OCI-LY7 (cell line): ENCODE measurements around the gene RHBDD1. TPM values are rescaled to one million over a fixed set of nuclear protein-coding genes. Genes with fewer than 3 reads are reported as not detected.

Experiments
- BruUV-seq: library from RNA; stranded (reverse); fragments of 400-500 nt; replicated peaks from 2 replicates; lab custom pipeline; 2021; lab: Mats Ljungman, UMichigan
- CTCF ChIA-PET: fragments of 300-600 bp; sonication (Branson Sonifier 250); formaldehyde crosslinking; loops from one replicate; lab custom pipeline; 2022; ENCODE audit warnings: antibody characterized with exemption; ENCODE audit not compliant: unreplicated experiment; lab: Charles Lee
- POLR2A ChIA-PET: fragments of 300-600 bp; sonication (Branson Sonifier 250); formaldehyde crosslinking; loops from one replicate; lab custom pipeline; 2022; ENCODE audit warnings: antibody characterized with exemption; lab: Charles Lee
- DNase-seq: peaks from one replicate; pipeline ENCODE4 v3.0.0-alpha.2; 2015; ENCODE audit warnings: low spot score
- H2AFZ ChIP-seq: fragments of 200-600 bp; sonication (generic), shearing (Covaris generic); 2 replicates; pipeline ENCODE4 v1.6.1; 2014; ENCODE audit warnings: mild to moderate bottlenecking, antibody characterized with exemption, low read length, moderate library complexity
- H3K27ac ChIP-seq: fragments of 200-600 bp; sonication (generic); 2 replicates; pipeline ENCODE4 v1.5.1; 2014; ENCODE audit warnings: mixed run types, low read depth, mild to moderate bottlenecking, moderate library complexity, low read length, inconsistent platforms; ENCODE audit not compliant: poor library complexity, severe bottlenecking
- H3K36me3 ChIP-seq: fragments of 200-600 bp; sonication (generic); 2 replicates; pipeline ENCODE4 v1.6.1; 2014; ENCODE audit warnings: mild to moderate bottlenecking, antibody characterized with exemption, low read length, moderate library complexity, mixed read lengths; ENCODE audit not compliant: insufficient read depth
- H3K4me1 ChIP-seq: fragments of 200-600 bp; sonication (generic); 2 replicates; pipeline ENCODE4 v1.5.1; 2014; ENCODE audit warnings: mild to moderate bottlenecking, low read length; ENCODE audit not compliant: insufficient read depth, poor library complexity, severe bottlenecking
- H3K4me2 ChIP-seq: fragments of 200-600 bp; sonication (generic); 2 replicates; pipeline ENCODE4 v1.6.1; 2014; ENCODE audit warnings: mild to moderate bottlenecking, low read length
- H3K4me3 ChIP-seq: fragments of 200-600 bp; sonication (generic); 2 replicates; pipeline ENCODE4 v1.5.1; 2014; ENCODE audit warnings: mild to moderate bottlenecking, low read depth, low read length; ENCODE audit not compliant: poor library complexity, severe bottlenecking
- H3K79me2 ChIP-seq: fragments of 200-600 bp; sonication (generic); 2 replicates; pipeline ENCODE4 v1.6.1; 2016; ENCODE audit warnings: low read depth, mild to moderate bottlenecking, low read length, moderate library complexity, mixed read lengths; ENCODE audit not compliant: insufficient read depth
- H3K9me2 ChIP-seq: fragments of 200-600 bp; sonication (generic); 2 replicates; pipeline ENCODE4 v1.6.1; 2016; ENCODE audit warnings: mild to moderate bottlenecking, low read length, mixed read lengths; ENCODE audit not compliant: insufficient read depth
- H3K9me3 ChIP-seq: fragments of 200-600 bp; sonication (generic); 2 replicates; pipeline ENCODE4 v1.6.1; 2014; ENCODE audit warnings: mild to moderate bottlenecking, mixed run types, low read length, mixed read lengths
- H4K20me1 ChIP-seq: fragments of 200-600 bp; sonication (generic); 2 replicates; pipeline ENCODE4 v1.6.1; 2014; ENCODE audit warnings: mild to moderate bottlenecking, antibody characterized with exemption, low read length, moderate library complexity, mixed read lengths; ENCODE audit not compliant: insufficient read depth
- EZH2phosphoT487 ChIP-seq: fragments of 200-600 bp; sonication (generic); IDR thresholded peaks from 2 replicates; pipeline ENCODE4 v1.6.1; 2018; ENCODE audit warnings: low read depth, borderline replicate concordance, mild to moderate bottlenecking, mixed run types, antibody characterized with exemption, low read length, moderate library complexity, mixed read lengths
- intact Hi-C: fragments of 100-400 bp; cut with micrococcal nuclease; formaldehyde crosslinking; loops from one replicate; pipeline ENCODE4 v1.10.0; 2022; ENCODE audit not compliant: unreplicated experiment
- small RNA-seq: library from RNA; depleted of rRNA; stranded (forward); fragments of <200 nt; gene quantifications from one replicate; pipeline ENCODE3, GENCODE V24; 2014
- total RNA-seq, 2 experiments: library from RNA; depleted of rRNA in 1 of 2; stranded (reverse); fragments of >200 nt in 1 of 2; shearing (Covaris generic) in 1 of 2; gene quantifications; 2 replicates each; pipeline ENCODE4 v1.2.3, GENCODE V29; 2014 to 2022
- TF ChIP-seq, protein P1 (sequence below): fragments of 200-600 bp; sonication (generic); conservative IDR thresholded peaks from 2 replicates; pipeline ENCODE4 v1.5.1; 2014; ENCODE audit warnings: mild to moderate bottlenecking, antibody characterized with exemption, low read length, moderate library complexity, mixed read lengths

RHBDD1 gene
- total RNA-seq, 2 experiments from 2014 or later = 40.8 to 80.3 TPM

DNA sequence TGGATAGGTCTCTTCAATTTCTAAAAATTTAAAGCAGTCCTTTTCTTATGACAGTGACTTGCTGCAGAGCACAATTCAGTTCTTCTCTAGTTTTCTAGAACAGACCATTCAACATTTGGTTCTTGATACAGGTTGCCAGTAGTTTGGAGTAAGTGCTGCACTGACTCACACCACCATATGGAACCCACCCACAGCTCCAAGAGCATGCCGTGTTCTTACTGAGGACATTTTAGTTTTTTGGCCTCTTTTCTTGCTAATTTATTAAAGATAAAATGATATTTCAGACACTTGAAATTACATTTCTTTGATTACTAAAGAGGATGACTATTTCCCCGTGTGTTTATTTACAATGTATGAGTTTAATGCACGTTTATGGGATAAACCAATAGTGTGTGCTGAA is 208.1 kb downstream of the RHBDD1 start:
- ChIA-PET POLR2A (no interaction called here), CTCF (no interaction called here)
- Histone ChIP-seq H3K9me3 (no peaks in the 10 kb centered on the region), H3K27ac (no peak overlapping the region), H3K4me3 (no peak overlapping the region), H3K4me1 (no peaks in the 10 kb centered on the region), H3K4me2 (no peak overlapping the region), H3K9me2 (no peaks in the 10 kb centered on the region), H3K79me2 (no peaks in the 10 kb centered on the region), H4K20me1 (no peaks in the 10 kb centered on the region), H3K36me3 (no peaks in the 10 kb centered on the region), H2AFZ (no peak overlapping the region)
- TF ChIP-seq, protein P1, sequence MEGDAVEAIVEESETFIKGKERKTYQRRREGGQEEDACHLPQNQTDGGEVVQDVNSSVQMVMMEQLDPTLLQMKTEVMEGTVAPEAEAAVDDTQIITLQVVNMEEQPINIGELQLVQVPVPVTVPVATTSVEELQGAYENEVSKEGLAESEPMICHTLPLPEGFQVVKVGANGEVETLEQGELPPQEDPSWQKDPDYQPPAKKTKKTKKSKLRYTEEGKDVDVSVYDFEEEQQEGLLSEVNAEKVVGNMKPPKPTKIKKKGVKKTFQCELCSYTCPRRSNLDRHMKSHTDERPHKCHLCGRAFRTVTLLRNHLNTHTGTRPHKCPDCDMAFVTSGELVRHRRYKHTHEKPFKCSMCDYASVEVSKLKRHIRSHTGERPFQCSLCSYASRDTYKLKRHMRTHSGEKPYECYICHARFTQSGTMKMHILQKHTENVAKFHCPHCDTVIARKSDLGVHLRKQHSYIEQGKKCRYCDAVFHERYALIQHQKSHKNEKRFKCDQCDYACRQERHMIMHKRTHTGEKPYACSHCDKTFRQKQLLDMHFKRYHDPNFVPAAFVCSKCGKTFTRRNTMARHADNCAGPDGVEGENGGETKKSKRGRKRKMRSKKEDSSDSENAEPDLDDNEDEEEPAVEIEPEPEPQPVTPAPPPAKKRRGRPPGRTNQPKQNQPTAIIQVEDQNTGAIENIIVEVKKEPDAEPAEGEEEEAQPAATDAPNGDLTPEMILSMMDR = no peak
- no peak for TF ChIP-seq EZH2phosphoT487
- BruUV-seq = no TSS peak
- intact Hi-C loops = no loop called here
- no peak for DNase-seq

Small RNAs within 50 kb of the gene (small RNA-seq; reads per million reads assigned to genes)
- gene RF00554 = not detected

Other genes with a start within 250 kb of the RHBDD1 start
- gene IRS1, start 36.2 kb upstream of the RHBDD1 start, total RNA-seq (2014; rRNA removed; shearing (Covaris generic)) = 15.9 and 18.1 TPM in 2 replicates
- gene IRS1, start 36.2 kb upstream of the RHBDD1 start, total RNA-seq (2022) = 23.5 and 23.6 TPM in 2 replicates